GM03348 (cell line): Measurements from ENCODE around the gene ORM1.
"Not testable (repeated sequence)": the region's sequence is repeated elsewhere in the genome, so short reads cannot be mapped to it uniquely, and the experiment has no call there.

Experiments
- DNase-seq: peaks from one replicate; pipeline ENCODE4 v3.0.0; 2012; ENCODE audit warnings: low spot score

The ORM1 gene

DNA sequence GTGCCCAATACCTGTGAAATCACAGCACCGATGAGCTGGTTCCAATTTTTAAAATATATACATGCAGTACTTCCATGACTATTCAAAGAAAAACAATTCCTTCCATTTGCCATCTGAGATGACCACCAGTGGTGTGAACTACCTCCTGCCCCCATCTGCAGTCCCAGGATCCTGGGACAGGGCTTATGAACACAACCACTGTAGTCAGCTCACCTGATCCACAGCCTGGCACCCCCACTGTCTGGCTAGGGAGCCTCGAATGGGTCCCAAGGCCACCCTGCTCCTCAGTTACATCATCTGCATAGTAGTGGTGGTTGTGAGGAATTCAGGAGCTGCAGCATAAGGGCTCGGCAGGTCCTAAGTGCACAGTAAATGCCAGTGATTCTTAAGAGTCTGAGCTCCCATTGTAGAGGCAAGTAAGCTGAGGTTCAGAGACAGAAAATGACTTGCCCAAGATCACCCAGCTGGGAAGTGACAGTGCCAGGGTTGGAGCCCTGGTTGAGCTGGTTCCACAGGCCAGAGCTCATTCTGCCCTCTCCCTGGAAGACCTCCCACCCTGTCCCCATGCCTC lies 2.9 kb downstream of the ORM1 start:
- DNase-seq: not testable (repeated sequence)

DNA sequence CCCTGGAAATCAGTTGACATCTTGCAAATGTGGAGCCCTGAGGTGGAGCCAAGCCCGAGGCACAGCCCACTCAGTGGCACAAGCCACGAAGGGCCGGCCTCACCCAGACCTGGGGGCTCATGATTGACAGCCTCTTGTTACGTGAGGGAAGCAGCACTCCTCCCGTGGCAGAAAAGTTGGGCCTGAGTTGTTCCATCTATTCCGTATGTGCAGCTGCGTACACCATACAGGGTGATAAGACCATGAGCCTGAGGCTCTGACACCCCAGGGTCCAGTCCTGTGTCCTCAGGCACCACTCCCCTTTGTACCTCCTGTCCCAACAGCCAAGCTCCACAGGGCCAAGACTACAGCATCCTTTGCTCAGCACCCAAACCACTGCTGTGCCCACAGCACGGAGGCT lies 4.9 kb downstream of the ORM1 start:
- DNase-seq: no peak

DNA sequence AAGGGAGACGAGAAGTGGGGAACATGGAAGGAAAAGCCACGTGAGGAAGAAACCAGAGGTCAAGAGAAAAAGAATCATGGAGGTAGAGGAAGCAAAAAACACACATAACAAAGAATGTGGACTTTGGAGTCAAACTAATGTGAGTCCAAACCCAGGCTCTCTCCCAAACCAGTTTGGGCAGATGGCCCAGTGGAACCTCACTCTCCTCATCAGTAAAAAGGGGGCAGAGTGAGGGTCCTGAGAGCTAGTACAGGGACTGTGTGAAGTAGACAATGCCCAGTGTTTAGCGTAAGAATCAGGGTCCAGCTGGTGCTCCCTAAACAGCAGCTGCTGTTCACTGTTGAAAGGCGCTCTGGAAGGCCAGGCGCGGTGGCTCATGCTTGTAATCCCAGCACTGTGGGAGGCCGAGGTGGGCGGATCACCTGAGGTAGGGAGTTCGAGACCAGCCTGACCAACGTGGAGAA lies 5.5 kb downstream of the ORM1 start:
- not testable (repeated sequence) for DNase-seq

DNA sequence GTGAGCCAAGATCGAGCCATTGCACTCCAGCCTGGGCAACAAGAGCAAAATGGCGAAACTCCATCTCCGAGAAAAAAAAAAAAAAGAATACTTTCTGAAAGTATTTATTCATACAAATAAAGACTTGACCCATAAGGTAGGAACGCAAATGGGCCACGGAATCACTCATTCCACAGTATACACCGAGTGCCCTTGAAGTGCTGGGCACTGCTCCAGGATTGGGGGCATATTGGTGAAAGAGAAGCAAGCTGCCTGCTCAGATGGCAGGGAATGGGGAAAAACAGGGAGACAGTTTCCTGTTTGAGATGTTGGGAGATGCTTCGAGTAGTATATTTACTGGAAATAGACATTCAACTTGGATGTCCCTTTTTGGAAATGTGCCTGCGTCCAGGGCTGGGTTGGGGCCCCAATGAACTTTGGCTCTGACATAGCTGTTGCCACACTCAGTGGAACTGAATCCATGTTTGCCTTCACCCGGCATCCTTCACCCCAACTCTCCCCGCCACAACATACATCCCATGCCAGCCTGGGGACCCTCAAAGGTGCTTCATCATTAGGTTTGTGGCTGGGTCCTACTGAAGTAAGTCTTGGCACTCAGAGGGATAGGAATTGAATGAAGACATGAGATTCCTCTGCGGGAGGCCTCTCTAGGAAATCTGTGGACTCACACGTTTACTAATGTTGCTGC lies 6.2 kb downstream of the ORM1 start:
- DNase-seq: not testable (repeated sequence)

DNA sequence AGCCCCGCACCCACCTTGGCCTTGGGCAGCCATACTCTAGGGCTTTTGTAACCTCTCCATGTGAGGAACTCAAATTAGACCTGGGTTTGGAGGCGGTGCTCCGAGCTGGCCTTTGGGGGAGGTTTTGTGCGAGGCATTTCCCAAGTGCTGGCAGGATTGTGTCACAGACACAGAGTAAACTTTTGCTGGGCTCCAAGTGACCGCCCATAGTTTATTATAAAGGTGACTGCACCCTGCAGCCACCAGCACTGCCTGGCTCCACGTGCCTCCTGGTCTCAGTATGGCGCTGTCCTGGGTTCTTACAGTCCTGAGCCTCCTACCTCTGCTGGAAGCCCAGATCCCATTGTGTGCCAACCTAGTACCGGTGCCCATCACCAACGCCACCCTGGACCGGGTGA lies 6.7 kb downstream of the ORM1 start, which contains the start of gene ORM2:
Gene ORM2, plus strand, starts transcription at position 245 of the 398 bp plus-strand sequence. Its CDS starts 36 bp downstream, at position 281.
- DNase-seq: not testable (repeated sequence)

DNA sequence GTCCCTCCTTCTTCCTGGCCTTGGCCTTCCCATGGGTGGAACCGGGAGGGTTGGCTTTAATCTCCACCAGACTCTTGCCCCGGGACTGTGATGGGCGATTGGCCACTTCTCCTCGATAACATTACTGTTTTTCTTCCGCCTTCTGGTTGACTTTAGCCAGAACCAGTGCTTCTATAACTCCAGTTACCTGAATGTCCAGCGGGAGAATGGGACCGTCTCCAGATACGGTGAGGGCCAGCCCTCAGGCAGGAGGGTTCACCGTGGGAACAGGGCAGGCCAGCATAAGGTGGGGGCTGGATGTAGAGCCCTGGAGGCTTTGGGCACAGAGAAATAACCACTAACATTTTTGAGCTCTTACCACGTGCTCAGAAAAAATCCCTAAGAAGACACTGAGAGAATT lies 7.7 kb downstream of the ORM1 start:
- no peak for DNase-seq

DNA sequence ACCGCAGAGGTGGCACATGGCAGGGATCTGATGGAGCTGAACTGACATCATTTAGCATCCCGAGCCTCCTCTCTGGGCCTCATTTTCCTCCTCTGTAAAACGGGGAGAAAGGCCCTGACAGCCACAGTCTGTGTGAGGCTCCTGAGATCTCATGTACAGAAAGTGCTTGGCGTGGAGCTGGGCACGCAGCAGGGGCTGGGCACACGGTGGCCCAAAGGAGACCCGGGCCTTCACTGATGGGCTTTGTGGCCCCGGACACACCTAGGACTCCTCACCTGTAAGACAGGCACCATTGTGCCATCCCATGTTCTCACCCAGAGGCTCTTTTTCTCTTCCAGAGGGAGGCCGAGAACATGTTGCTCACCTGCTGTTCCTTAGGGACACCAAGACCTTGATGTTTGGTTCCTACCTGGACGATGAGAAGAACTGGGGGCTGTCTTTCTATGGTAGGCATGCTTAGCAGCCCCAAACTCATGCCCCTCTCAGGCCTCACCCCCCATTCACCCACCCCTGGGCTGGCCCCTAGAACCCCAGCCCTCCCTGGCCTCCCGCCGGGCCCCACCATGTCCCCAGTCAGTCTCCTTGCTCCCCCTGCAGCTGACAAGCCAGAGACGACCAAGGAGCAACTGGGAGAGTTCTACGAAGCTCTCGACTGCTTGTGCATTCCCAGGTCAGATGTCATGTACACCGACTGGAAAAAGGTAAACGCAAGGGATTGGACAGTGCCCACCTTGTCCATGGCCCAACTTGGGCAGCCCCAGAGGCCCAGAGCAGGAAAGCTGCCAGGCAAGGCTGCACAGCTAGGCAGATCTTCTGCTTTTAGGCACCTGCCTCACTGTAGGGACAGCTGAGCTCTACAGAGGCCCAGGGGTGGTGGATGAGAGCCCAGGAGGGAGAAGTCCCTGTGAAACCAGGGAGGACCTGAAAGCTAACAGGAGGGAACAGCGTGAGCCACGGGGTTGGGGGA lies 8.6 kb downstream of the ORM1 start:
- DNase-seq: not testable (repeated sequence)

DNA sequence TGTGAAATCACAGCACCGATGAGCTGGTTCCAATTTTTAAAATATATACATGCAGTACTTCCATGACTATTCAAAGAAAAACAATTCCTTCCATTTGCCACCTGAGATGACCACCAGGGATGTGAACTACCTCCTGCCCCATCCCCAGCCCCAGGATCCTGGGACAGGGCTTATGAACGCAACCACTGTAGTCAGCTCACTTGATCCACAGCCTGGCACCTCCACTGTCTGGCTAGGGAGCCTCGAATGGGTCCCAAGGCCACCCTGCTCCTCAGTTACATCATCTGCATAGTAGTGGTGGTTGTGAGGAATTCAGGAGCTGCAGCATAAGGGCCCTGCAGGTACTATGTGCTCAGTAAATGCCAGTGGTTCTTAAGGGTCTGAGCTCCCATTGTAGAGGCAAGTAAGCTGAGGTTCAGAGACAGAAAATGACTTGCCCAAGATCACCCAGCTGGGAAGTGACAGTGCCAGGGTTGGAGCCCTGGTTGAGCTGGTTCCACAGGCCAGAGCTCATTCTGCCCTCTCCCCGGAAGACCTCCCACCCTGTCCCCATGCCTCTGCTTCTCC lies 9.7 kb downstream of the ORM1 start:
- DNase-seq: not testable (repeated sequence)

DNA sequence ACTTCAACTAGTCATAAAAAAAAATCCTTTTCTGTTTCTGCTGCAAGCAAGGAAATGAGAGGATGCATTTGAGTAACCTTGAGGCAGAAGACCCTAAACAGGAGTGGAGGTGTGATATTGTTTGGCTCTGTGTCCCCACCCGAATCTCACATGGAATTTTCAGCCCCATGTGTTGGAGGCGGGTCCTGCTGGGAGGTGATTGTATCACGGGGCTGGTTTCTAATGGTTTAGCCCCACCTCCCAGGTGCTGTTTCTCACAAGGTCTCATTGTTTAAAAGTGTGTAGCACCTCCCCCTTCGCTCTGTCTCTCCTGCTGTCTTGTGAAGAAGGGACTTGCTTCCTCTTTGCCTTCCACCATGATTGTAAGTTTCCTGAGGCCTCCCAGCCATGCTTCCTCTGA lies 10.8 kb downstream of the ORM1 start:
- DNase-seq: not testable (repeated sequence)

DNA sequence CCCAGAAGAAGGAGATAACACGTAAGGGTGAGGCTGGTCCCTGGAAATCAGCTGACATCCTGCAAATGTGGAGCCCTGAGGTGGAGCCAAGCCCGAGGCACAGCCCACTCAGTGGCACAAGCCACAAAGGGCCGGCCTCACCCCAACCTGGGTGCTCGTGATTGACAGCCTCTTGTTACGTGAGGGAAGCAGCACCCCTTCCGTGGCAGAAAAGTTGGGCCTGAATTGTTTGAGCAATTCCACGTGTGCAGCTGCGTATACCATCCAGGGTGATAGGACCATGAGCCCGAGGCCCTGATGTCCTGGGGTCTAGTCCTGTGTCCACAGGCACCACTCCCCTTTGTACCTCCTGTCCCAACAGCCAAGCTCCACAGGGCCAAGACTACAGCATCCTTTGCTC lies 11.6 kb downstream of the ORM1 start:
- DNase-seq: no peak

DNA sequence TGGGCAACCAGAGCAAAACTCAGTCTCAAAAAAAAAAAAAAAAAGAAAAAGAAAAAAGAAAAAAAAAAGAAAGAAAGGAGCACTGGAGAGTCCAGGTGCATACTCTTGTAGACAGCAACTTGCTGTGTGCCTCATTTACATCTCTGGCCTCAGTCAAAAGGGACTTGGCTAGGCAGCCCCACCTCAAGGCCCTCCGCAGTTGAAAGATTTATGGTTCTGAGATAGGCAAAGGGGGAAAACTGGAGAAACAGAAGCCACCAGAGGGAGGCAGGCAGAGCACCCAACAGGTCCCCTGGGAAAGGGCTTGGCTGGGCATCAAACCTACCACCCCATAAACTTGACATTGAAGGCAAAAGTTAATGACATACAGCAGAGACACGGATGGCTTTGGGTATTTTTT lies 12.8 kb downstream of the ORM1 start:
- no peak for DNase-seq

DNA sequence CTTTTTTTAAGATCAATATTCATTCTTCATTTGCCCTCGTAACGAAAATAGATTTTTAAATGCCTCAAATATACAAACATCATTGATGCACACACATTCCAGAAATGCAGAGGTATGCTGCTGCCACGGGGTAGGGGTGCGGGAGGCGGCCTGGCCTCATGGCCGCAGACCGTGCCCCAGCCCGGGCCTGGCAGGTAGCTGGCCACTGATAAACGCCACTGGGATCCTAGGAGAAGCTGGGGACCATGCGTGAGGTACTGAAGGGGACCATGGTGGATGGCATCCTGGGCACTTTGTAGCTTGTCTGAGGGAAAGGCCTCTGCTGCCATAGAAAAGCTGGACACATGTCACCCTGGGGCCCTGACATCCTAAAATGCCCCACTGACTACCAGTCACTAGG lies 13.3 kb downstream of the ORM1 start:
- DNase-seq: no peak

DNA sequence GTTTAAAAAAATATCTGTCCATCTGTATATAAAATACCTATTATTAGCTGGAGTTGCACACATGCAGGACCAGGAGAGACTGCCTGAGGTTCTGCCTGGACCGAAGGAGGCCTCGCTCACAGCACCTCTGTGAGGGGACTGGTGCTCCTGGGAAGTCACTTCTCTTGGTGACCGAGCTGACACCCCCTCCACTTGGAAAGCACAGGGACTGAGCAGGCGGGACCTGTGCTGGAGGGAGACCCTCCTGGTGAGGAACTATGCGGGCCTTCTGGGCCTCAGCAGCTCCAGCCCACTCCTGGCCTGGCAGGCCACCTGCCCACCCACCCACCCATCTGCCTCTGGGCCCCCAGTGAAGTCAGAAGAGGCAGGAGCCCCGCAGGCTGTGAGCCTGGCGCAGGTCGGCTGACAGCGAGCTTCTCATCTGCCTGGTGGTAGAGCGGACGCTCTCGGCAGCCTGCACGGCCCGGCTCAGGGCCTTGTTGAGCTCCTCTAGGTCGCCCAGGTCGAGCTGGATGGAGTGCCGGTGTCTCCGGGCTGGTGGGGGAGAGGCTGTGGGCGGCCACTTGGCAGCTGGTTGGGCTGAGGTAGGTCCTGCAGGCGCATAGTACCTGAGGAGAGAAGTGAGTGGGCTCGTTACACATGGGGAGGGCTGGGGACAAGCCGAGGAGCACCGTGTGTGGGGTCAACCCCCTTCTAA lies 13.9 kb downstream of the ORM1 start:
- DNase-seq: no peak

DNA sequence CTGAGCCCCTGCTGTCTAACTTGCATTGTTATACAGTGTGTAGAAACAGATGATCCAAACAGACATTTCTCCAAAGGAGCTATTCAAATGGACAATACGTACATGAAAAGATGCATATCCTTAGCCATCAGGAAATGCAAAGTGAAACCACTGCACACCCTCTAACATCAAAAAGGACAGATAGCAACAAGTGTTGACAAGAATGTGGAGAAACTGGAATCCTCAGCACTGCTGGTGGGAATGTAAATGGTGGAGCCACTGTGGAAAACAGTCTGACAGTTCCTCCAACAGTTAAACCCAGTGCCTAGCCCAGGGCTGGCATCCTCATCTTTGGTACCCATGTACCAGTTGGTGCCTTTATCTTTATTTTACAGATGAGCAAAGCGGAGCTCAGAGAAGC lies 15.3 kb downstream of the ORM1 start:
- no peak for DNase-seq

DNA sequence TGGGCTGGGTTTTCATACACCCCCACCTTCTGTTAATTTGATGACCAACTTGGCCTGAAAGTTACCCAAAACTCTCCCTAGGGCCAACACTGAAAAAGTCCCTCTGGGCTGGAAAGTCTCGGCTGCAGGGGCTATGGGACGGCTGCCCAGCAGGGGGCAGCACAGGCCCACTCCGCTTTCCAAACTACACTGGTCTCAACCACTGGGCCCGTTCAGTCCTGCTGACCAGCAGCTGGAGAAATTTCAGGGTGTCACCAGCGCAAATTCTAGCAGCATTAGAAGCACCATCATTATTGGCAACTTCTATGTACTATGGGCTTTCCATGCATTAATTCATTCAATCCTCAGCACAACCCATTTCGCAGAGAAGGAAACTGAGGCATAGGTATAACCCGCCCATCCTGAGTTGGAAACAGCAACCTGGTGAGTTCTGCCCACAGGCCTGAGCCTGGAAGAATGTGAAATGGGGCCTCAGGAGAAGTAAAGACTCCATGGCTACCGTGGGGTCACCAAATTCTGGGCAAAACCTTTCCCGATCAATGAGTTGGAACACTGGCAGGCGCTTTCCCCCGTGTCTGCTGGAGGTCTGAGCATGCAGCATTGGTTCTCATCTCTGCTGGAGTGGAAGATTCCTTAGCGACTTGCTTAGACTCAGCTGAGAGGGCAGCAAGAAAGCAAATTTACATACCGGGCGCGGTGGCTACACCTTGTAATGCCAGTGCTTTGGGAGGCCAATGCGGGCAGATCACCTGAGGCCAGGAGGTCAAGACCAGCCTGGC lies 16.4 kb downstream of the ORM1 start:
- peak; percentile 88 for DNase-seq

DNA sequence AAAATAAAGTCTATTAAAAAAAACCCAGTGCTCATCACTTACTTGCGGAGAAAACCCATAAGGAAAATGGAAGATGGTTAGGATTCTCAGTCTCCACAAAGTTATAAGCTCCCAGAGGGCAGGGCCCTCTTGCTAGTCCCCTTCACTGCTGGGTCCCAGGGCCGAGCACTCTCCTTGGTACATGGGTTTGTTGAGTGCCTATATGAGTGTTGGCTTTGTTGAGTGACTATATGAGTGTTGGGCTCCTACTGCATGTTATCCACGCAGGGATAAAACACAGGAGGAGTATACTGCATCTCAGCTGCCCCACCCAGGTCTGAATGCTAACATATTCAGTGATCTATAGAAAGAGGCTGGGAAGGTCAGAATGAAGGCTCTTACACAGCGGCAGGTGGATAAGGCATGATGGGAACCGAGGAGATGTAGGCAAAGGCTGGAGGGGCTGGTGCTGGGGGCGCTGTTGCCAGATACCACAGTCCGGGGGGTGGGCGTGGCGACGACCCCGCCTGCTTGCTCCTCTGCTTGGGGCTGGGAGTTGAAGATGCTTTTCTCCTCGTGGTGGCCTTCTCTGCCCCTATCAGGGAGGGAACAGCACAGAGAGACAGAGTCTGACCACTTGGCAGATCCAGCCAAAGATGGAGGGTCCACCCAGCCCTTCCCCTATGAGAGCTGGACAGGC lies 18.4 kb downstream of the ORM1 start:
- DNase-seq: no peak

DNA sequence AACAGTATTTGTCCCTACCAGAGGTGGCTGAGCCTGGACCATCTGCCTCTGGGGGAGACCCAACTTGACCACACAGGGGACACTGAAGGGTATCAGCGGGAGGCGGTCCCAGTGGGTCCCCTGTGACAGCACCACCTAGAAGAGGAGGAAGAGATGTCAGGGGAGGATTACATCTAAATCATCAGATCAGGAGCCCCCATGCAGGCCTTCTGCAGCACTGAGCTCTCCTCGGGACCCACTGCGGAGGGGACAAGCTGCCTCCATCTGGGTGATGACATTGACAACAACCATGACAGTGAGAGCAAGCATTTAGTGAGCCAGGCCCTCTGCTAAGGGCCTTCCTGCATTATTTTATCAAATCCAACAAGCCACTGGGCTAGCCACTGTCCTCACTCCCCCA lies 19.1 kb downstream of the ORM1 start:
- DNase-seq: no peak

DNA sequence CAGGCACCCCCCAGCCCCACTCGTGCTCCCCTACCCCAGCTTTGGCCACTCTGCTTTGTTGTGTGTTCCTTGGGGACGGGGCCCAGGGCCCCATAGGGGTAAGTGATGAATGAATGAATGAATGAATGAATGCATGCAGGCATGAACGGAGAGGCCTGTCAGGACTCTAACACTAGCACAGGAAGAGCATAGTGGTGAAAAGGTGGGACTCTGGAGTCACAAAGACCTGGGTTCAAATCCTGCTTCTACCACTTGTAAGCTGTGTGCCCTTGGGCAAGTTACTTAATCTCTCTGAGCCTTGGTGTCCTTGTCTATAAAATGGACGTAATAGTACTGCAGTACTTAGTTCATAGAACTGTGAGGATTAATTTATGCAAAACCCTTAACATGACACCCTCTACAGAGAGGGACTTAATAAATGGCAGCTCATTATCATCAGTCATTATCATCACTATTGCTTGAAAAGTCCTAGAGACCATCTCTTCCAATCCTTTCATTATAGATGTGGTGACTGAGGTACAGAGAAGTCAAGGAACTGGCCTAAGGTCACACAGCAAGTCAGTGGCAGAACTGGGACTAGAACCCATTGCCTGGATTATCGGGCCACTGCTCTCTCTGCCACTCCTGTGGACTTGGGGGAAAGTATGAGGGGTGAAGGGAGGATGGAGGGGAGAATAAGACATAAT lies 20.0 kb downstream of the ORM1 start:
- DNase-seq: no peak

DNA sequence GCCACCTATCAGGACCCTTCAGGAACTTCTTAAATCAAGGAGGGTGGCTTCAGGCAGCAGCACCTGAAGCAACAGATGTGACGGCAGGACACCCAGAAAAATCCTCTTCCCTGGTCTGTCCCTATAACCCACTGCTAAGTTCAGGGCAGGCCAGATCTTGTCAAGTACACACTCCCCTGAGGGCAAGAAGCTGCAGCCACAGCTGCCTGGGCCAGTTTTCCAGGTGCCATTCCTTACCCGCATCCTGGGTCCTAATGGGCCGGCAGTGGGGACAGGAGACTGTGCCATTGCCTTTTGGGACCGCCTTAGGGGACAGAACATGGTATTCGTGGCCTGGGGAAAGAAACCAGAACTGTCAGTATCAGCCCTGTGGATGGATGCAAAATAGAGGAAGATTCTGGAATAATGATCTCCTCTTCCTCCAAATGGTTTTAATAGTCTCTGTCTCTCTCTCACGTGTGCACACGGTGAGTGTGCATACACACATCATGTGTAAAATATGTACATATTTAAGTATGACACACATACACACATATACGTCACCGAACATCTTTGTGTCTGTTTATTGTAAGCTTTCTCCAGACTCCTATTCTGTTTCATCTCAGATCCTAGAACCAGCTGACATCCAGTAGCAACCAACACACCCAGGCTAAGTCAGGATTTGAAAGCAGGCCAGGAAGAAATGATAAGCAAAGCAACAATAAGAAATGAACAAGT lies 20.7 kb downstream of the ORM1 start:
- DNase-seq: no peak
